KOPT-K1 (cell line): ENCODE measurements around the gene CCSER1.

Experiments
- H3K27ac ChIP-seq: fragments of 200-600 bp; sonication (generic); 2 replicates; pipeline ENCODE4 v1.5.1; 2016; ENCODE audit warnings: antibody characterized with exemption, mild to moderate bottlenecking, low read depth, low read length; ENCODE audit not compliant: poor library complexity, severe bottlenecking
- H3K36me3 ChIP-seq: fragments of 200-600 bp; sonication (generic); 2 replicates; pipeline ENCODE4 v1.5.1; 2017; ENCODE audit warnings: antibody characterized with exemption, mild to moderate bottlenecking, low read length, moderate library complexity; ENCODE audit not compliant: insufficient read depth
- H3K9me3 ChIP-seq: fragments of 200-600 bp; sonication (generic); 2 replicates; pipeline ENCODE4 v1.5.1; 2017; ENCODE audit warnings: antibody characterized with exemption, low read length, mild to moderate bottlenecking; ENCODE audit not compliant: insufficient read depth, poor library complexity, severe bottlenecking

Gene CCSER1

DNA sequence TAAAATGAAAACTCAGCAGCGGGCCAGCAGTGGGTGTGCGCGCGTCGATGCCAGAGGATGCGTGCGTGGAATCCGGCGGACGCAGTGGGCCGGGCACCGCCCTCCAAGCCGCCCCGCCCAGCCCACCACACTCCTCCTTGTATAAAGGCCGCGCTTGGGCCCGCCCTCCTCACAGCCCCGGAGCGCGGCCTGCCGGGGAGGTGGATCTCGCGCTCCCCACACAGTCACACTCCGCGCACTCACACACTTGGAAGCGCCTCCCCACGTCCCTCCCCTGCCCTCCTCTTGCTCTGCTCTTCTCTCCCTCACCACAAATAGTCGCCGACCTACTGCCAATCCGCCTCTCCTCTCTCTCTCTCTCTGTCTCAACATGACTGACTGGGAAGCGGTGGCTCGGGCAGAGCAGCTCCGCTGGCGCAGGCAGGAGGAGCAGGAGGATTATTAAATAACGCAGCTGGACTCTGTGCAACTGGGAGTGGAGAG is at the start of gene CCSER1:
Gene CCSER1 (plus strand): TSS at position 172 of the 483 bp plus-strand sequence.
- Histone ChIP-seq H3K9me3 (no peaks in the 10 kb centered on the region), H3K27ac (no peak within 1 kb of the TSS), H3K36me3 (no peaks in the 10 kb centered on the region)

DNA sequence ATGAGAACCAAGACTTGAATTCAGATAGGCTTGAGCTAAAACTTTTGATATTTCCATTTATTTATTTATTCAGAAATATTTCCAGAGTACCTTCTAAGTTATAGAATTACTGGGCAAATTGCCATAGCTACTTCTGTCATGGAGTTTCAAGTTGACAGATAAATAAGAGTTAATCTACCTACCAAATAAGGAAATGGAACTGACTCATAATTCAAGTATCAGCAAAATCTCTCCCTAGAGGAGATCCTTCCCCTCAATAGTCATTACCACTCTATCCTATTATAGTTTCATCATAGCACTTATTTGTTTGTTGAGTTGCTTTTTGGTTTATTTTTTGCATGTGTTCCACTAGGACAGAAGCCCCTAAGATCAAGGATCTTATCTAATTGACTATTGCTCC is 48.8 kb upstream of the CCSER1 start:
- Histone ChIP-seq H3K36me3 (no peaks in the 10 kb centered on the region), H3K27ac (no peak overlapping the region), H3K9me3 (no peaks in the 10 kb centered on the region)

DNA sequence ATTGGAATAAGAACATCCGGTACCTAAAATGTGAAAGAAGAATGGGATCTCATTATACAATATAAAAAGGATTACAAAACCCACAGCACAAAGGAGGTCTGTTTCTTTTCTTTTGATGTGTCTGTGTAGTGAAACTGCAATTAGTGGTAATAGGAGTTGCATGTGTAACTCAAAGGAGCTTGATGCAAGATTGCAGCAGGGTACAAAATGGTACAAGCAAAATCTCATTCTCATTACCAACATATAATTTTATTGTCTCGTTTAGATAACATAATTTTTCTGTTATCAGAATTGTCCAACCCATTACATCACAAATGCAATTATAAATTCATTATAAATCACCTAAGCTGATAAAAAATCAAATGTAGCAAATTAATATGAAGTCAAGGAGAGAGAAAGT is 47.1 kb upstream of the CCSER1 start:
- no peaks in the 10 kb centered on the region for H3K9me3 ChIP-seq

DNA sequence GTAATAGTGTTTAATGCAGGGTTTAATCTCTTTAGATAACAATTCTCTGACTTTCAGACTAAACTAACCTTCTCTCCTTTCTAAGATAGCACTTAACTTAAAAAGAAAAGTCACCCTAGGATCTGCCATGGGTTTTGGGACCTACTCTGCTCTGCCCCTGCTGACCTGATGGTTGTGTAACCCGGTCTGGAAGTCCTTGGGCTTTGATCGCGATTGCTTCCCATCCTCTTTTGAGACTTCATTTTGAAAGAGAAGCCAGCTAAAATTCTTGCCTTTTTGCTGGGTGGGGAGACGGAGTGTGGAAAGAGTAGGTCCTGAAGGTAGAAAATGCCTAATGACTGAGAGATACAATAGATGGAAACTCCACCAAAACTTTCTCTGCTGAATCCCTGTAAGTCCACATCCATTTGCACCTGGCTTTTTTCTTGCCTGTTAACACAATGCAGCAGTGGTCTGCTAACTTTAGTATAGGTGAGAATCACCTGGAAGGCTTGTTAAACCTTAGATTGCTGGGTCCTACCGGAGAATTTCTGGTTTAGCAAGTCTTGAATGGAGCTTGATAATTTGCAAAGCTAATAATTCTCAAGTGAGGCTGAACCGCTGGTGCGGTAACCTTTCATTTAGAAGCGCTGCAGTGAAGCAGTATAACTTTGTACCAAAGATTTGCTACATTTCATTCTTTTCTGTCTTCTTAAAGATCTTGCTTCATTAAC is 45.6 kb upstream of the CCSER1 start:
- no peak overlapping the region for H3K27ac ChIP-seq
- no peaks in the 10 kb centered on the region for H3K36me3 ChIP-seq
- no peaks in the 10 kb centered on the region for H3K9me3 ChIP-seq

More for the DNA sequence above, 47.1 kb upstream of the CCSER1 start:
- Histone ChIP-seq H3K36me3 (no peaks in the 10 kb centered on the region), H3K27ac (no peak overlapping the region)

DNA sequence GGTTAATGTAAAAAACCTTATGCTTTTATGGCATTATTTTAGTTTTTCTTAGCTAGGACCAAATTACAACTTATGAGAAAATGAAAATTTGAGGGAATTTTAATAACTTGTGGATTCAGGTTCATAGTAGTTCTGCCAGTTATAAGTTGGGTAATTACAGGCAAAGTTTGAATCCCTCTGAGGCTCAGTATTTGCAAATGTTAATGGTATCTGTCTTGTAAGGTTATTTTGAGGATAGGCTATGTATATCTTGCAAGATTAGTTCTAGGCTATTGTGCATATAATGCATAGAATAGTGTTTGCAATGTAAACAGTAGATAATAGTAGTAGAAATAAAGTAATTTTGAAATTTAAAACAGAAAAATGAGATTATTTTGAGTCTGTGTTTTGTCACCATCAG is 44.7 kb upstream of the CCSER1 start:
- no peaks in the 10 kb centered on the region for H3K9me3 ChIP-seq
- no peaks in the 10 kb centered on the region for H3K36me3 ChIP-seq
- no peak overlapping the region for H3K27ac ChIP-seq

DNA sequence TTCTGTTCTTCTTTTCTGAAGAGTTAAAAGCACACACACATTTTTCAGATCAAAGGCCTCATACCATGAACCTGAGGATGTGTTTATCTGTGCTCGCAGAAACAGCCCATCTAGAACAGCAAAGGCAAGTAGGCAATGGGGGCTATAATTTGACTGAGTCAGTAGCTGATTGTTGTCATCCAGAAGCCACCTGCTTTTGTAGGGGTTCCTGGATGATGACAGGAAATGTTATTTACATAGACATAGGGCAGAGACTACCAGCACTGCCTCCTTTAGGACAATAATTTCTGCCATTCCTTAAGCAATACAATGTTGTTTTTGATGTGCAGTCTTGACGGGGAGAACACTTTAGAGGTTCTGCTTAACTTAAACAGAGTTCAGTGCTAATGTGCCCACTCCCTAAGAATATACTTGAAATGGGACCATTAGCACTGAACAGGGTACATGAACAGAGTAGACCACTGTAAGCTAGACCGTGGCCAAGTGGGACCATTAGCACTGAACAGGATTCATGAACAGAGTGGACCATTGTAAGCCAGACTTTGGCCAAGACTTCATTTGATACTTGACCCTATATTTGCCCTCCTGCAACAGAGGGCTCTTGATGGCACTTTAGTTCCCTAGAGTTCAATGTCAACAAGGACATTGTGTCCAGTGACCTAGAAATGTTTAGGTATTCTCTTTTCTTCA is 42.8 kb upstream of the CCSER1 start:
- Histone ChIP-seq H3K9me3 (no peaks in the 10 kb centered on the region), H3K27ac (no peak overlapping the region), H3K36me3 (no peaks in the 10 kb centered on the region)

DNA sequence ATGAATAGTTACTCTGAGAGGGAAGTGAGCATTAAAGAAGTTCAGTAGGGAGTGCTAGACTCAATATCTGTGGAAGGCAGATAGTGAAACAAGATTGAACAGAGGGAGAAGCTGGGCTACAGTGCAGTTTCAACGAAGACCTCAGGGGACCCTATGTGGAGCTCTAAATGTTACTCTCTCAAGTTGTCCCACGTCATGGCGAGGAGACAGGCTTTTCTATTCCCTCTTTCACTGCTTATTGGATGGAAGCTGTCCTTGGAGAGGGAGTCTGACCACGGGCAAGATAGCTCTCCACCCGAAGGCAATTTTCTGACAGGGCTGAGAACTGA is 42.3 kb upstream of the CCSER1 start:
- Histone ChIP-seq H3K27ac (no peak overlapping the region), H3K36me3 (no peaks in the 10 kb centered on the region)

DNA sequence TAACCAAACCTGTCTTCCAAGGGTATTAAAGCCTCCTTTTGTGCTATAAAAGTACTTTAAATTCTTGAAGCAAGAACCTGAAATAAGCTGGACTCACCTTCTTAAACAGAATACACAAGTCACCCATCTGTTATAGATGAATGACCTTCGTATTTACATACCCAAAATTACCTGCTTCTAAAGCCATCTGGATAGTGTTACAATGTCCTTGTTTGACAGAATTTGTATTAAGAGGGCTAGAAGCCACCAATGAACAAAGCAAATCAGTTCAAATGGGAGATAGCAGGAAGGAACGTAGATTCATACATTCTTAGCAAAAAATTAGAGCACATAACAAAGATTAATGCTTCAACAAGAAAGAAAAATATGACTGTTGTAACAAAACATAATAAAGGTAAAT is 33.7 kb upstream of the CCSER1 start:
- Histone ChIP-seq H3K9me3 (no peaks in the 10 kb centered on the region), H3K36me3 (no peaks in the 10 kb centered on the region), H3K27ac (no peak overlapping the region)

More for the DNA sequence above, 42.3 kb upstream of the CCSER1 start:
- H3K9me3 ChIP-seq: no peaks in the 10 kb centered on the region

DNA sequence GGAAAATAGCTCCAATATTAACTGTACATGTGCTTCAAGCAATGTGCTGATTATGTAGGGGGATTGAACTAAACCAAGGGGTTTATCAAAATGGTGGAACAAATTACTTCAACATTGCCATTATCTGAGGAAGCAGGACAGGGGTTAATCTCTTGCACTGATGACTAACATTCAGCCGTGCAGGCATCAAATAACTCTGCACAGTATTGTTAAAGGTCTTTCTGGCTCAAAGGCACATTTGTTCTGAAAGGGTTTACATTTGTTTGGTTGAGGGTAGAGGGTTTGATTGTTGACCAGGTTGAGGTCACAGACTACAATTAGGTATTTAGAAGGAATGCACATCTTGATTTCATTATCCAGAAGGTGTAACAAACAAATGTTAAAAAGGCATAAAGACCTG is 32.2 kb upstream of the CCSER1 start:
- no peak overlapping the region for H3K27ac ChIP-seq
- H3K36me3 ChIP-seq: no peaks in the 10 kb centered on the region
- no peaks in the 10 kb centered on the region for H3K9me3 ChIP-seq

DNA sequence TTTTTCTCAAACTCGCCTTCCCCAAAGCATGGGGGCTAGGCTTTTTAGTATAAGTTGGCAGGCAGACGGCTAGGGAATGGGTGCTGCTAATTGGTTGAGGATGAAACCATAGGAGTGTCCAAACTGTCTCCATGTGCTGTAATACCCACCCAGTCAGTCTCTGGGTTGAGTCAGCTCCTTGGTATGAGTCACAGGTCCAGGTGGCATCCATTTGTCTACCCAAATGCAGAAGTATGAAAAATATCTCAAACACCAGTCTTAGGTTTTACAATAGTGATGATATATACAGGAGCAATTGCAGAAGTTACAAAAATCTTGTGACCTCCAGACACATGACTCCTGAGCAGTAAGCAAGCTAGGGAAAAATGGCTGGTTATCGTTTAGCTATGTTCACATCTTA is 27.4 kb upstream of the CCSER1 start:
- no peaks in the 10 kb centered on the region for H3K9me3 ChIP-seq
- no peak overlapping the region for H3K27ac ChIP-seq
- H3K36me3 ChIP-seq: no peaks in the 10 kb centered on the region

DNA sequence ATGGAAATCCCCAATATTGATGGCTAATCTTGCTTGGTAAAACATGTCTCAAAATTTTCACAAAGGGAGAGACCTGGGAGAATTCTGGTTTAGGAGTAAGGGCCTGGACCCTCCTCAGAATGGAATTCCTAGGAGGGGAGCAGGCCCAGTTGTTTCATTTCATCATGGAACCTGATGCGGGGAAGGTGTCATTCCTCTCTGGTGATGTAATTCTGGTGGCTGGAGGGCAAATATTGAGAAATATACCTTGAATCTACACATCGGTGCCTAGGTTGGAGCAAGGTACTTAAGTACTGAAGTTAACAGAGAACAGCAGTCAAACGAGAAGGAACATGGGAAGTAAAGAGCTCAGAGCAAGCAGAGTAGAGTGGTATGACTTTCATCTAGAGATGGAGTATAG is 23.2 kb upstream of the CCSER1 start:
- H3K36me3 ChIP-seq: no peaks in the 10 kb centered on the region
- H3K27ac ChIP-seq: no peak overlapping the region
- no peaks in the 10 kb centered on the region for H3K9me3 ChIP-seq

DNA sequence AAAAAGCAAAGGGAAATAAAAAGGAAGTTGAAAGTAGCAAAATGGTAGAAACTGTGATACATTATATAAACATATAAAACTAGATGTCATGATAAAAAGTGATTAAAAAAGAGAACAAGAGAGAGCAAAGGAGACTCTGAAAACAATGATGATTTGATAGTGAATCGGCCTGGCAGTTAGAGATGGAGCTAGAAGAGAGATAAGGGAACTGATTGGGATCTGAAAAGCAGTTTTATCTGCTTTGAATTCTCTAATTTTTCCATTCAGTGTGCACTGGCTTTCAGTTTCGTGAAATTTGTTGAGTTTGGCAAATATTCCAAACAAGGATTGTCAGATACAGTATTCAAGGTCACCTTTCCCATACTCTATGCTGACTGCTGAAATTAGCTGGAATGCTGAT is 21.9 kb upstream of the CCSER1 start:
- Histone ChIP-seq H3K9me3 (no peaks in the 10 kb centered on the region), H3K27ac (no peak overlapping the region), H3K36me3 (no peaks in the 10 kb centered on the region)

DNA sequence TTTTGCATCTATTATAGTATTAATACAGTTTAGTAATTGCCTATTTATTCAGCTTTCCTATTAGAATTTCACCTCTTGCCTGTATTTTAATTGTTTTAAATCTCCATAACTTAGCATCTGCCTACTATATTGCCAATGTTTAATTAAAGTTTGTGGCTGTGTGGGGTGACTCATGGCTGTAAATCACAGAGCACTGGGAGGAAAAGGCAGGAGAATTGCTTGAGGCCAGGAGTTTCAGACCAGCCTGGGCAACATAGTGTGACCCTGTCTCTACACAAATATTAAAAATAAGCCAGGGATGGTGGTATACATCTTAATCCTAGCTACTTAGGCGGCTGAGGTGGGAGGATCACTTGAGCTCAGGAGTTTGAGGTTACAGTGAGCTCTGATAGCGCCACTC is 14.5 kb upstream of the CCSER1 start:
- H3K9me3 ChIP-seq: no peaks in the 10 kb centered on the region
- H3K27ac ChIP-seq: no peak overlapping the region
- no peaks in the 10 kb centered on the region for H3K36me3 ChIP-seq

DNA sequence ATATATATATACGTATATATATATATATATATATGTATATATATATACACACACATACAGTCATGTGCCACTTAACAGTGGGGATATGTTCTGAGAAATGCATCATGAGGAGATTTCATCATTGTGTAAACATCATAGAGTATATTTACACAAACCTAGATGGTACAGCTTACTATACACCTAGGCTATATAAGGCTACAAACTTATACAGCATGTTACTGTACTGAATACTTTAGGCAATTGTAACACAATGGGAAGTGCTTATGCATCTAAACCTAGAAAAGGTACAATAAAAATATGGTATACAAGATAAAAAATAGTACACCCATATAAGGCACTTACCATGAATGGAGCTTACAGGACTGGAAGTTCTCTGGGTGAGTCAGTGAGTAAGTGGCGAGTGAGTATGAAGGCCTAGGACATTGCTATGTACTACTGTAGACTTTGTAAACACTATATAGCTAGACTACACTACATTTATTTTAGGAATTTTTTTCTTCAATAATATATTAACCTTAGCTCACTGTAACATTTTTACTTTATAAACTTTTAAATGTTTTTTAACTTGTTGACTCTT is 13.2 kb upstream of the CCSER1 start:
- no peak overlapping the region for H3K27ac ChIP-seq
- no peaks in the 10 kb centered on the region for H3K9me3 ChIP-seq
- H3K36me3 ChIP-seq: no peaks in the 10 kb centered on the region

DNA sequence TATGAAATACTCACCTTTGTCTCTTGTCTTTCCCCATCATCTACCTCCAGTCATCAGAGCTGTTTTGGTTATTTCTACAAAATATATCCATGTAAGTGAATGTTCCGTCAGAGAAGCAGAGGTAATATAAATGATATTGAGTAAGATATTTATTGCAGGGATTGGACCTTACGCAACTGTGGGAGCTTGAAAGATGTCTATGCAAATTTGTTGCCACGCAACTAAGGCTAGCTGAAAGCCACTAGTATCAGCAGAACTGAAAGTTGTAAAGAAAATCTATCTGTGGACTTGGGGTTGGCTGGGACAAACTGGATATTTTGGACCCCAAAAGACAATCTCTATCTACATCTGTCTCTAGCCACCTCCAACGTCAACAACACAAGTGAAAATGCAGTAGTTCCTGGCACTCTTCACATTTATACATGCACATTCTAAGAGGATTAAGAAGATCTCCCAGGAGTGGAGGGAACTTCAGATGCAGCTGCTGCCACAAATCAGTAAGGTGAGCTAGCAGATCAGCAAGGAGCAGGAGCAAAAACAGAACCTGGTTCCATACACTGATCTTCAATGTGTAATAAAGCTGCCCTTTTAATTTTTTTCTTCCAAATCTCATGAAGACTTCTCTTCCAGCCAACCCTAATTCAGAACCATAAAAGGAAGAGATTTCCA is 8.5 kb upstream of the CCSER1 start:
- no peaks in the 10 kb centered on the region for H3K9me3 ChIP-seq
- H3K27ac ChIP-seq: no peak overlapping the region
- H3K36me3 ChIP-seq: no peaks in the 10 kb centered on the region
